ENCODE measurements around the gene OR52A5.

The OR52A5 gene

DNA sequence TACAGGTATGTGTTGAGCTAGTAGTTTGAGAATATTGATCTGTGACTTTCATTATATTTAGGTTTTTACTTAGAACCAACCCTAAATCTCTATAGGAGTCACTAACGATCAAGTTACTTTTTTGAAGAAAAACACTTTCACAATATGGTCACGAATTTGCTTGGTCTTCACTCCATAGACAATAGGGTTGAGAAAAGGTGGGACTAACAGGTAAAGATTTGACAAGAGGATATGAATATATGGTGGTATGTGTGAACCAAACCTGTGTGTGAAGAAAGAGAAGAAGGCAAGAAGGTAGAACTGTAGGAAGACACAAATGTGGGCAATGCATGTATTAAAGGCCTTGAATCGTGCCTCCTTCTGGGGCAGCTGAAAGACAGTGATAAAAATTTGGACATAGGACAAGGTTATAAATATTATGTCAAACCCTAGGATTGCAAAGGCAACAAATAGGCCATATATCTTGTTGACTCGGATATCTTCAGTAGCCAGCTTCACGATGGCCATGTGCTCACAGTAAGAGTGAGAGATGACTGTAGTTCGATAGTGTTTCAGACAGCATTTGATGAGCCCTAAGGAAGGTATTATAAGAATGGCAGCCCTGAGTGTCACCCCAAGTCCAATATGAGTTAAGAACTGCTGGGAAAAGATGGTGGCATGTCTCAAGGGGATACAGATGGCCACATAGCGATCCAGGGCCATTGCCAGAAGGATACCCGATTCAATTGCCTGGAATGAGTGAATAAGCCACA is 6.4 kb downstream of the OR52A5 start:
- Mint-ChIP-seq H3K4me3 (no peak overlapping the region), H3K4me1 (no peaks in the 10 kb centered on the region), H3K27ac (no peak overlapping the region), H3K9me3 (no peaks in the 10 kb centered on the region), H3K36me3 (no peaks in the 10 kb centered on the region), H3K27me3 (no peaks in the 10 kb centered on the region)
- DNase-seq, result no peak
- CTCF ChIA-PET, result no interaction called here

DNA sequence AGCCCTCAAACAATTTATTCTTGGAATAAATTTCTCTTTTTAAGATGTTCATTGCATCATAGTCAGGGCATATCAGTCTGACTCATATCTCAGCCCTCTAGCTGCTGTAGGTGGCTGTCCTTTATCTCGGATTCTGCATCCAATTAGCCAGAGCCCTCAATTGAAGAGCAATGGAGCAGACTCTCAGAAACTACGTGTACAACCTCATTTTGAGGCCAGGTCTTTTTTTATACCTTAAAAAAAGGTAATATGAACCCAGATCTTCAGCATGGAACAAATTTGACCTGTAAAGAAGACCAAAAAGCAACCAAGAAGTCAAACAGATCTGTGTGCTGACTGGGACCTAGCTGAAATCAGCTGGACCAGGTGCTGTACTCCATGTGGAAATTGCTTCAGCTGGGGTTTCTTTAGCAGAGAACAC is 8.7 kb downstream of the OR52A5 start:
- no peak for DNase-seq
- Mint-ChIP-seq H3K9me3 (no peaks in the 10 kb centered on the region), H3K4me1 (no peaks in the 10 kb centered on the region), H3K36me3 (no peaks in the 10 kb centered on the region), H3K27ac (no peak overlapping the region), H3K27me3 (no peaks in the 10 kb centered on the region), H3K4me3 (no peak overlapping the region)
- CTCF ChIA-PET, result no interaction called here

- Mint-ChIP-seq H3K9me3 (no peaks in the 10 kb centered on the region), H3K27me3 (no peaks in the 10 kb centered on the region), H3K4me1 (no peaks in the 10 kb centered on the region), H3K4me3 (no peak overlapping the region), H3K27ac (no peak overlapping the region), H3K36me3 (no peaks in the 10 kb centered on the region)
- no peak for DNase-seq
- CTCF ChIA-PET, result interaction anchor here (0.7 to 1.5 kb wide), 4 partner anchors 12 to 682 kb away, joined by 3 to 6 read pairs (median 3); no protein-coding TSS in a partner anchor
Observed at GRCh38 chr11:5124891-5125620, 13.1 kb downstream of the OR52A5 start.

GRCh38 chr11:5123802-5124521 is 14.2 kb downstream of the OR52A5 start:
- H3K9me3 Mint-ChIP-seq, result no peaks in the 10 kb centered on the region
- no peaks in the 10 kb centered on the region for H3K4me1 Mint-ChIP-seq
- no peak overlapping the region for H3K4me3 Mint-ChIP-seq
- CTCF ChIA-PET, result interaction anchor here (0.8 to 1.5 kb wide), 3 partner anchors 10 to 683 kb away, joined by 3 read pairs; no protein-coding TSS in a partner anchor
- H3K27me3 Mint-ChIP-seq, result no peaks in the 10 kb centered on the region
- peak; percentile 66 for DNase-seq
- no peak overlapping the region for H3K27ac Mint-ChIP-seq
- H3K36me3 Mint-ChIP-seq, result no peaks in the 10 kb centered on the region

DNA sequence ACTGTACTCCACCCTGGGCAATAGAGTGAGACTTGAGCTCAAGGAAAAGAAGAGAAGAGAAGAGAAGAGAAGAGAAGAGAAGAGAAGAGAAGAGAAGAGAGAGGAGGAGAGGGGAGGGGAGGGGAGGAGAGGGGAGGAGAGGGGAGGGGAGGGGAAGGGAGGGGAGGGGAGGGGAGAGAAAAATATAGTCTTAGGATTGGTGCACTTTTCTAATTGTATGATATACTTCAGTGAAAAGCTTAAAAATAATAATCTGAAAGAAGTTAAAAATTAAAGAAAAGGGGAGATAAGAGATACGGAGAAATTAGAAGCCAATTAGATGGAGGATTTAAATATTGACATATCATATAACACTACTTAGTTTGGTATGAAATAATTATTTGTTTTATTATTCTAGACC is 19.3 kb downstream of the OR52A5 start:
- Mint-ChIP-seq H3K9me3 (no peaks in the 10 kb centered on the region), H3K4me3 (no peak overlapping the region), H3K4me1 (no peaks in the 10 kb centered on the region), H3K27me3 (no peaks in the 10 kb centered on the region), H3K36me3 (no peaks in the 10 kb centered on the region), H3K27ac (no peak overlapping the region)
- CTCF ChIA-PET, result interaction anchor here (0.7 to 1.0 kb wide), 2 partner anchors 52 to 172 kb away, joined by 3 read pairs; no protein-coding TSS in a partner anchor
- DNase-seq, result no peak

DNA sequence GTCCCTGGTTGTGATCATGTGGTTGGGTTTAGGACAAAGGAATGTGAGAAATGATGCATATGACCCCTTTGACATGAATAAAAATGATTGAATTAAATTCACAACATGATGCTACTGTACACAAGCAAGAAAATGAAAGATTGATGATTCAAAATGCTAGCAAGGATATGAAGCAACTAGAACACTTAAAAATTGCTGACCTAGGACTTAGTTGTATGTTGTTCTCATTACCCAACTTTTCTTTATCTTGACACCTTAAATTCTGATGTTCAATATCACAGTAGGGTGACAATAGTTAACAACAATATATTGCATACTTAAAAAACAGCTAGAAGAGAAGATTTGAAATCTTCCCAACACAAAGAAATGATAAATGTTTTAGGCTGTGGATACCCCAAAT is 20.6 kb downstream of the OR52A5 start:
- H3K4me1 Mint-ChIP-seq, result no peaks in the 10 kb centered on the region
- no peak for DNase-seq
- no peak overlapping the region for H3K4me3 Mint-ChIP-seq
- H3K9me3 Mint-ChIP-seq, result no peaks in the 10 kb centered on the region
- H3K27ac Mint-ChIP-seq, result no peak overlapping the region
- CTCF ChIA-PET, result no interaction called here
- no peaks in the 10 kb centered on the region for H3K36me3 Mint-ChIP-seq
- no peaks in the 10 kb centered on the region for H3K27me3 Mint-ChIP-seq

GRCh38 chr11:5115339-5115738 is 22.8 kb downstream of the OR52A5 start:
- no peak for DNase-seq
- H3K4me3 Mint-ChIP-seq, result no peak overlapping the region
- no peak overlapping the region for H3K27ac Mint-ChIP-seq
- H3K36me3 Mint-ChIP-seq, result no peaks in the 10 kb centered on the region
- no peaks in the 10 kb centered on the region for H3K4me1 Mint-ChIP-seq
- CTCF ChIA-PET, result no interaction called here
- no peaks in the 10 kb centered on the region for H3K27me3 Mint-ChIP-seq
- no peaks in the 10 kb centered on the region for H3K9me3 Mint-ChIP-seq

- Mint-ChIP-seq H3K36me3 (no peaks in the 10 kb centered on the region), H3K4me3 (no peak overlapping the region), H3K9me3 (no peaks in the 10 kb centered on the region), H3K27ac (no peak overlapping the region), H3K27me3 (no peaks in the 10 kb centered on the region), H3K4me1 (no peaks in the 10 kb centered on the region)
- CTCF ChIA-PET, result no interaction called here
- DNase-seq, result no peak
Observed at GRCh38 chr11:5107285-5107684, 30.9 kb downstream of the OR52A5 start.

DNA sequence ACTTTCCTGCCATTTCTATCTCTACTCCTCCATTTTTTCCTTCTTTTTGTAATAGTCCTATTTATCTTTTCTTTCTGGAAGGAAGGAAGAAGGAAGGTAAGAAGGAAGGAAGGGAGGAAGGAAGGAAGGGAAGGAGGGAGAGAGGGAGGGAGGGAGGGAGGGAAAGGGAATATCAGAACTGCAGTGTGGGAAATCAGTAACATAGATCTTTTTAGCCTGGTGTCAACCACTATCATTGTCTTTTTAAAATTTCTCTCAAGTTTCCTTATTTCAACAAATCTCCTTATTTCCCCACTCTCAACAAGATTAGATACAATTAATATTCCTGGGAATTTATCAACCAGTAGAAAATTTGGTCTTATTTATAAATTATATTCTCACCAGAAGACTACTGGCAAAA is 35.1 kb downstream of the OR52A5 start:
- CTCF ChIA-PET, result no interaction called here
- no peak for DNase-seq
- H3K27ac Mint-ChIP-seq, result no peak overlapping the region
- H3K4me1 Mint-ChIP-seq, result no peaks in the 10 kb centered on the region
- no peaks in the 10 kb centered on the region for H3K36me3 Mint-ChIP-seq
- no peaks in the 10 kb centered on the region for H3K27me3 Mint-ChIP-seq
- H3K4me3 Mint-ChIP-seq, result no peak overlapping the region
- no peaks in the 10 kb centered on the region for H3K9me3 Mint-ChIP-seq

DNA sequence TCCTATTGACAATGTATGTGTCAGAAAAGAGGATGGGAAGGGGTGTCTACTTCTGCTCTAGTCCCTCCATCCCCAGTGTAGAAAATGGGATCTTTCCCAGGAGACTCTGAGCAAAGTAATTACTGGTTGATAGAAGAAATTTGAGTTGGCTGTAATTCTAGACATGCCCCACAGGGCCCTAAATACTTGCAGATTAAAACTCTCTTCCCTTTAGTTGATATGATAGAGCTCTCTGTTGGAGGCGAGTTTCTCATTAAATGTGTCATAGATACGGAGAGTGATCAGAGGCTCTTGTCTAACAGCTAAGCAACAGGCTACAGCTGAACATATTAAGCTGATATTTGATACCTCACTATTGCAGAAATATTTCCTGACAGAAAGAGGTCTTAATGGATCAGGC is 35.9 kb downstream of the OR52A5 start:
- H3K36me3 Mint-ChIP-seq, result no peaks in the 10 kb centered on the region
- CTCF ChIA-PET, result no interaction called here
- H3K27me3 Mint-ChIP-seq, result no peaks in the 10 kb centered on the region
- H3K9me3 Mint-ChIP-seq, result no peaks in the 10 kb centered on the region
- H3K4me3 Mint-ChIP-seq, result no peak overlapping the region
- no peaks in the 10 kb centered on the region for H3K4me1 Mint-ChIP-seq
- DNase-seq, result no peak
- no peak overlapping the region for H3K27ac Mint-ChIP-seq

- H3K27ac Mint-ChIP-seq, result no peak overlapping the region
- no peak overlapping the region for H3K4me3 Mint-ChIP-seq
- DNase-seq, result no peak
- H3K27me3 Mint-ChIP-seq, result no peaks in the 10 kb centered on the region
- H3K4me1 Mint-ChIP-seq, result no peaks in the 10 kb centered on the region
- no peaks in the 10 kb centered on the region for H3K36me3 Mint-ChIP-seq
- CTCF ChIA-PET, result no interaction called here
- no peaks in the 10 kb centered on the region for H3K9me3 Mint-ChIP-seq
Observed at GRCh38 chr11:5096011-5096410, 42.1 kb downstream of the OR52A5 start.

- no peaks in the 10 kb centered on the region for H3K9me3 Mint-ChIP-seq
- H3K27me3 Mint-ChIP-seq, result no peaks in the 10 kb centered on the region
- no peak for DNase-seq
- no peaks in the 10 kb centered on the region for H3K36me3 Mint-ChIP-seq
- H3K4me1 Mint-ChIP-seq, result no peaks in the 10 kb centered on the region
- CTCF ChIA-PET, result no interaction called here
- no peak overlapping the region for H3K27ac Mint-ChIP-seq
- H3K4me3 Mint-ChIP-seq, result no peak overlapping the region
Observed at GRCh38 chr11:5092821-5093585, 45.2 kb downstream of the OR52A5 start.

DNA sequence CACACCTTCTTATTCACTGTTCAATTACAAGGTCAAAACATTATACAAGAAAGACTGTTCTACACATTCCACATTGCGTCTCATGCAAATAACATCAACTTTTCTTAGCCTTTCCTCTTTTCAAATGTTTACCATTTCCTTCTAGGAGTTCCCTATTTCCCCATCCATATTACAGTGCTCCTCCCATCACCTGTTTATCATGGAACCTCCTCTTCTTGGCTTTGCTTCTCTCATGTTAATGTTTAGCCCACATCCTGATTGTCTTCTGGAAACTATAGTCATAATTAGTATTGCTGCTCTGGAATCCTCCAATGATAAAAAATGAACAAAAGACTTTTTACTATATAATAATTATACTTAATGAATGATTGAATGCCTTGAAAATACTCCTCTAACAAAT is 47.5 kb downstream of the OR52A5 start:
- H3K9me3 Mint-ChIP-seq, result no peaks in the 10 kb centered on the region
- no peak for DNase-seq
- no peak overlapping the region for H3K4me3 Mint-ChIP-seq
- H3K27ac Mint-ChIP-seq, result no peak overlapping the region
- CTCF ChIA-PET, result no interaction called here
- no peaks in the 10 kb centered on the region for H3K4me1 Mint-ChIP-seq
- H3K27me3 Mint-ChIP-seq, result no peaks in the 10 kb centered on the region
- no peaks in the 10 kb centered on the region for H3K36me3 Mint-ChIP-seq

- no peak for DNase-seq
- H3K9me3 Mint-ChIP-seq, result no peaks in the 10 kb centered on the region
- no peaks in the 10 kb centered on the region for H3K27me3 Mint-ChIP-seq
- no peaks in the 10 kb centered on the region for H3K36me3 Mint-ChIP-seq
- CTCF ChIA-PET, result interaction anchor here (0.8 kb wide), 1 partner anchor 10 kb away, joined by 3 read pairs; no protein-coding TSS in a partner anchor
- H3K27ac Mint-ChIP-seq, result no peak overlapping the region
- H3K4me1 Mint-ChIP-seq, result no peaks in the 10 kb centered on the region
- H3K4me3 Mint-ChIP-seq, result no peak overlapping the region
Observed at GRCh38 chr11:5088556-5088955, 49.6 kb downstream of the OR52A5 start.

Data from activated naive CD4-positive, alpha-beta T cell treated with anti-CD3 and anti-CD28 coated beads, Interleukin-2, amount 10 ng/mL, durations not matched to agents 7 days and 5 days (primary cell).